Aorta (tissue), 5 donors: Measurements from ENCODE around the gene IMMP1L. TPM values are rescaled to one million over a fixed set of nuclear protein-coding genes. Genes with fewer than 3 reads are reported as not detected.
"Not testable (repeated sequence)": the region's sequence is repeated elsewhere in the genome, so short reads cannot be mapped to it uniquely, and the experiment has no call there.

Experiments used
- ATAC-seq: fragments of 200-7000 bp; cut with Tn5 transposase; one replicate; pipeline ENCODE4 v1.9.1; 2022; ENCODE audit warnings: moderate library complexity; ENCODE audit not compliant: low FRiP score
- DNase-seq, 2 donors: peaks; one replicate each; pipeline ENCODE4 v3.0.0-alpha.2; 2020
- H3K27ac ChIP-seq, 2 donors: one replicate each; pipeline ENCODE4 v1.5.1; 2013; ENCODE audit warnings: low read length in 2 of 2, mild to moderate bottlenecking in 2 of 2, moderate library complexity in 2 of 2, control low read depth in 1 of 2, inconsistent platforms in 1 of 2, low read depth in 1 of 2
- H3K27me3 ChIP-seq, 2 donors: one replicate each; pipeline ENCODE4 v1.6.1; 2013; ENCODE audit warnings: control low read depth in 1 of 2, low read length in 1 of 2, mild to moderate bottlenecking in 1 of 2, moderate library complexity in 1 of 2; ENCODE audit not compliant: insufficient read depth in 2 of 2, control insufficient read depth in 1 of 2
- H3K36me3 ChIP-seq, 2 donors: one replicate each; pipeline ENCODE4 v1.6.1; 2013; ENCODE audit warnings: control low read depth in 1 of 2, low read length in 1 of 2, mild to moderate bottlenecking in 1 of 2; ENCODE audit not compliant: insufficient read depth in 2 of 2, control insufficient read depth in 1 of 2
- H3K4me1 ChIP-seq, 2 donors: one replicate each; pipeline ENCODE4 v1.6.1; 2013; ENCODE audit warnings: low read length in 2 of 2, control low read depth in 1 of 2, mild to moderate bottlenecking in 1 of 2, moderate library complexity in 1 of 2; ENCODE audit not compliant: insufficient read depth in 2 of 2, control insufficient read depth in 1 of 2
- H3K4me3 ChIP-seq, 2 donors: one replicate each; pipeline ENCODE4 v1.5.1; 2013; ENCODE audit warnings: low read length in 2 of 2, control low read depth in 1 of 2, mild to moderate bottlenecking in 1 of 2
- H3K9me3 ChIP-seq: one replicate; pipeline ENCODE4 v1.6.1; 2013; ENCODE audit warnings: mild to moderate bottlenecking, low read length; ENCODE audit not compliant: control insufficient read depth
- WGBS, 2 donors: extraction: QIAGEN DNeasy Blood & Tissue Kit; methylation state at CpG; one replicate each; pipeline ENCODE4 v1.1.7; 2013; 5-methylcytosine and 5-hydroxymethylcytosine counted together
- intact Hi-C, 2 donors: fragments of 100-400 bp; cut with DNase I; formaldehyde crosslinking; loops; one replicate each; pipeline versions ENCODE4 v1.14.2 to v1.15.0; 2022
- polyA plus RNA-seq, 2 donors: library from polyadenylated mRNA; stranded (reverse); fragments of 200-250 nt; gene quantifications; one replicate each; pipeline ENCODE4 v1.2.3, GENCODE V29; 2013
- total RNA-seq, 2 donors: library from RNA; stranded (reverse); fragmentation: NEBNext Ultra II Directional; extraction: Animal tissue kit (Norgen Biotek cat#: 25700); gene quantifications; one replicate each; pipeline ENCODE4 v1.2.1, GENCODE V29; 2021
- donor health status: healthy with polysubstance abuse.
- donor health status: Bipolar disorder and iron deficiency.
- donor health status: DM: no; HTN: no; CAD: no.
- donor health status: DM: no; HTN: no; CAD: no.
- donor health status: DM: yes; HTN: yes; CAD: no.

IMMP1L gene
- total and polyA plus RNA-seq, 4 donors, result 8.5 to 25.1 (median 13.8) TPM

- DNase-seq, result no peak
- H3K27ac ChIP-seq, result no peak overlapping the region
Observed at GRCh38 chr11:31521497-31522150, 12.2 kb upstream of the IMMP1L start.

GRCh38 chr11:31512117-31512516 is 2.7 kb upstream of the IMMP1L start:
- no peak for DNase-seq
- intact Hi-C loops, result no loop called here
- Histone ChIP-seq H3K36me3 (no peaks in the 10 kb centered on the region), H3K4me3 (no peak overlapping the region), H3K27me3 (no peaks in the 10 kb centered on the region), H3K27ac (no peak overlapping the region), H3K9me3 (no peaks in the 10 kb centered on the region), H3K4me1 (no peaks in the 10 kb centered on the region)
- no peak for ATAC-seq
- 89 to 99% methylated on average over 6 of the region's 6 CpGs for WGBS, 2 donors

More at GRCh38 chr11:31521497-31522150, 12.2 kb upstream of the IMMP1L start:
- Histone ChIP-seq H3K4me1 (no peaks in the 10 kb centered on the region), H3K36me3 (no peaks in the 10 kb centered on the region), H3K4me3 (no peak overlapping the region), H3K27me3 (no peaks in the 10 kb centered on the region), H3K9me3 (peaks cover 1% of the 10 kb centered on the region)
- intact Hi-C loops, result no loop called here
- ATAC-seq, result no peak

- H3K36me3 ChIP-seq, result no peaks in the 10 kb centered on the region
- no peak overlapping the region for H3K27ac ChIP-seq
- no peaks in the 10 kb centered on the region for H3K27me3 ChIP-seq
- no peak for DNase-seq
- H3K9me3 ChIP-seq, result no peaks in the 10 kb centered on the region
- H3K4me3 ChIP-seq, result peak overlapping the region; percentile 87 to 97
- intact Hi-C loops, result no loop called here
- 1 to 2% methylated on average over 8 of the region's 8 CpGs for WGBS, 2 donors
- peak; percentile 19 for ATAC-seq
- no peaks in the 10 kb centered on the region for H3K4me1 ChIP-seq
Observed at GRCh38 chr11:31509051-31509428, 382 bp downstream of the IMMP1L start.

GRCh38 chr11:31500560-31500959 is 8.9 kb downstream of the IMMP1L start:
- intact Hi-C loops, result no loop called here
- DNase-seq (no peak), ATAC-seq (no peak)
- H3K4me3 ChIP-seq, result no peak overlapping the region
- no peaks in the 10 kb centered on the region for H3K4me1 ChIP-seq
- no peaks in the 10 kb centered on the region for H3K36me3 ChIP-seq
- no peak overlapping the region for H3K27ac ChIP-seq
- H3K9me3 ChIP-seq, result no peaks in the 10 kb centered on the region
- WGBS, 2 donors, result 69 to 70% methylated on average over 2 of the region's 2 CpGs
- no peaks in the 10 kb centered on the region for H3K27me3 ChIP-seq

GRCh38 chr11:31499576-31500178 is 9.7 kb downstream of the IMMP1L start:
- intact Hi-C loops, result loop anchor here in 1 of 2 donors (10.0 kb wide), 1 partner anchor 375 kb away; no protein-coding TSS in a partner anchor
- WGBS, 2 donors, result 90 to 94% methylated on average over 3 of the region's 3 CpGs
- no peaks in the 10 kb centered on the region for H3K27me3 ChIP-seq

GRCh38 chr11:31493762-31494161 is 15.7 kb downstream of the IMMP1L start:
- H3K27me3 ChIP-seq, ATAC-seq, DNase-seq, H3K4me3 ChIP-seq, H3K27ac ChIP-seq, H3K4me1 ChIP-seq, H3K36me3 ChIP-seq, H3K9me3 ChIP-seq: not testable (repeated sequence)
- 95 to 99% methylated on average over 4 of the region's 4 CpGs for WGBS, 2 donors
- intact Hi-C loops, result loop anchor here in 1 of 2 donors (10.0 kb wide), 1 partner anchor 381 kb away; no protein-coding TSS in a partner anchor

More at GRCh38 chr11:31499576-31500178, 9.7 kb downstream of the IMMP1L start:
- H3K36me3 ChIP-seq, result no peaks in the 10 kb centered on the region
- H3K9me3 ChIP-seq, result no peaks in the 10 kb centered on the region
- H3K4me1 ChIP-seq, result no peaks in the 10 kb centered on the region
- H3K4me3 ChIP-seq, result no peak overlapping the region
- ATAC-seq (no peak), DNase-seq (no peak)
- no peak overlapping the region for H3K27ac ChIP-seq

- H3K9me3 ChIP-seq, result no peaks in the 10 kb centered on the region
- ATAC-seq (no peak), DNase-seq (no peak)
- H3K4me1 ChIP-seq, result no peaks in the 10 kb centered on the region
- H3K36me3 ChIP-seq, result no peaks in the 10 kb centered on the region
- H3K27ac ChIP-seq, result no peak overlapping the region
- 96 to 97% methylated on average over 4 of the region's 4 CpGs for WGBS, 2 donors
- no peaks in the 10 kb centered on the region for H3K27me3 ChIP-seq
- H3K4me3 ChIP-seq, result no peak overlapping the region
- intact Hi-C loops, result loop anchor here in 1 of 2 donors (10.0 kb wide), 1 partner anchor 382 kb away; no protein-coding TSS in a partner anchor
Observed at GRCh38 chr11:31493235-31493634, 16.2 kb downstream of the IMMP1L start.

- no peak for ATAC-seq
- Histone ChIP-seq H3K27me3 (no peaks in the 10 kb centered on the region), H3K4me3 (no peak overlapping the region), H3K9me3 (no peaks in the 10 kb centered on the region), H3K36me3 (no peaks in the 10 kb centered on the region), H3K27ac (no peak overlapping the region), H3K4me1 (no peaks in the 10 kb centered on the region)
- intact Hi-C loops, result loop anchor here in 1 of 2 donors (10.0 kb wide), 1 partner anchor 382 kb away; no protein-coding TSS in a partner anchor
- 63 to 67% methylated on average over 2 of the region's 2 CpGs for WGBS, 2 donors
- no peak for DNase-seq
Observed at GRCh38 chr11:31492320-31492913, 17.0 kb downstream of the IMMP1L start.
